ENCODE results near the gene ZBTB40.

- no peak for TF ChIP-seq CTCF (IDR thresholded peaks at IDR 0.05; ENCODE audit: insufficient read depth, low read depth, low read length)
- TF ChIP-seq EZH2 (IDR thresholded peaks at IDR 0.05; ENCODE audit: insufficient read depth, low read length) = no peak
Measured at GRCh38 chr1:22506130-22506692, 54.6 kb downstream of the ZBTB40 start.

All from astrocyte (in vitro differentiated cells and primary cell).